Adrenal gland (tissue), 12 donors: ENCODE results near the gene WIZ. TPM values are rescaled to one million over a fixed set of nuclear protein-coding genes. Genes with fewer than 3 reads are reported as not detected.

Experiments
- DNase-seq, 7 donors: peaks; one replicate each; pipeline ENCODE4 v3.0.0-alpha.2; 2019 to 2020
- H3K27ac ChIP-seq, 5 donors: fragments of 200-600 bp; sonication (generic) in 4 of 5; 1 replicate in 3 of 5; 2 replicates in 2 of 5; pipeline versions ENCODE4 v1.5.1 to v1.8.0; 2016 to 2020; ENCODE audit warnings: mild to moderate bottlenecking in 1 of 5
- H3K27me3 ChIP-seq: fragments of 200-600 bp; 2 replicates; pipeline ENCODE4 v1.8.0; 2021
- H3K36me3 ChIP-seq, 2 donors: fragments of 200-600 bp; replicated peaks in 1 of 2; 1 replicate in 1 of 2; 2 replicates in 1 of 2; pipeline versions ENCODE4 v1.5.1 to v1.8.0; 2018 to 2022
- H3K4me1 ChIP-seq, 2 donors: fragments of 200-600 bp; replicated peaks in 1 of 2; 1 replicate in 1 of 2; 2 replicates in 1 of 2; pipeline versions ENCODE4 v1.5.1 to v1.8.0; 2018 to 2021
- H3K4me3 ChIP-seq, 4 donors: fragments of 200-600 bp; sonication (generic) in 3 of 4; one replicate each; pipeline ENCODE4 v1.5.1; 2016 to 2018
- H3K9me3 ChIP-seq, 3 donors: fragments of 200-600 bp; sonication (generic) in 1 of 3; replicated peaks in 1 of 3; 1 replicate in 2 of 3; 2 replicates in 1 of 3; pipeline versions ENCODE4 v1.5.1 to v1.8.0; 2016 to 2021
- POLR2A ChIP-seq, 2 donors: fragments of 450-650 bp; IDR thresholded peaks; one replicate each; pipeline ENCODE4 v1.6.1; 2017; ENCODE audit warnings: antibody characterized with exemption in 2 of 2, mild to moderate bottlenecking in 2 of 2, moderate library complexity in 1 of 2
- WGBS, 4 donors: extraction: QIAGEN DNeasy Blood & Tissue Kit in 2 of 4; methylation state at CpG; one replicate each; pipeline versions ENCODE4 v1.1.5 to v1.1.7; 2013 to 2017; 5-methylcytosine and 5-hydroxymethylcytosine counted together
- intact Hi-C, 2 donors: fragments of 100-400 bp; cut with DNase I; formaldehyde crosslinking; loops; one replicate each; pipeline versions ENCODE4 v1.14.1 to v1.15.0; 2022 to 2023
- polyA plus RNA-seq, 3 donors: library from polyadenylated mRNA; stranded (reverse); fragments of 200-250 nt in 2 of 3; fragments of 350-450 nt in 1 of 3; fragmentation: Illumina TruSeq in 1 of 3; extraction: RNeasy Lipid Tissue Mini Kit (QIAGEN cat#74804) in 1 of 3; gene quantifications; one replicate each; pipeline ENCODE4 v1.2.3, GENCODE V29; 2013 to 2014
- total RNA-seq, 9 donors: library from RNA; depleted of rRNA in 4 of 9; stranded (reverse); fragments of >200 nt in 4 of 9; fragments of 120-200 nt in 1 of 9; fragmentation: NEBNext Ultra II Directional in 1 of 9; extraction: Animal tissue kit (Norgen Biotek cat#: 25700) in 1 of 9; gene quantifications; one replicate each; pipeline versions ENCODE4 v1.1.0 to v1.2.4, GENCODE V29; 2013 to 2023
- TF ChIP-seq, protein P1 (sequence below), 6 experiments: fragments of 450-650 bp in 4 of 6; fragments of 200-600 bp in 2 of 6; sonication (generic) in 1 of 6; IDR thresholded peaks; 1 replicate in 5 of 6; 2 replicates in 1 of 6; pipeline versions ENCODE4 v1.5.1 to v1.8.0; 2016 to 2021; ENCODE audit warnings: antibody characterized with exemption in 6 of 6, mild to moderate bottlenecking in 2 of 6, moderate library complexity in 1 of 6
- donor health status: healthy with polysubstance abuse.
- donor health status: Bipolar disorder and iron deficiency.
- donor health status: DM: yes; HTN: yes; CAD: no.
- donor health status: DM: no; HTN: no; CAD: no.
- donor health status: DM: no; HTN: no; CAD: no.
- donor health status: DM: yes; HTN: yes; CAD: no.

Gene WIZ
- total and polyA plus RNA-seq, 12 donors: 5.7 to 49.2 (median 30.6) TPM

- Histone ChIP-seq H3K4me3 (no peak overlapping the region), H3K4me1 (peaks cover 5 to 7% of the 10 kb centered on the region in 2 donors)
- intact Hi-C loops: no loop called here
Observed at GRCh38 chr19:15444505-15445226, 5.1 kb downstream of the WIZ start.

GRCh38 chr19:15443838-15444237 lies 5.9 kb downstream of the WIZ start:
- DNase-seq: peak in 5 of 7 donors; percentile 26 to 77 (median 61)
- Histone ChIP-seq H3K27ac (no peak overlapping the region), H3K4me1 (peaks cover 0 to 2% of the 10 kb centered on the region in 2 donors), H3K27me3 (no peaks in the 10 kb centered on the region), H3K9me3 (no peaks in the 10 kb centered on the region), H3K4me3 (no peak overlapping the region), H3K36me3 (no peaks in the 10 kb centered on the region)
- 51 to 66% (median 58%) methylated on average over 10 of the region's 10 CpGs for WGBS, 4 donors
- intact Hi-C loops: no loop called here
- no peak for TF ChIP-seq POLR2A (IDR thresholded peaks at IDR 0.05)
- TF ChIP-seq, protein P1, sequence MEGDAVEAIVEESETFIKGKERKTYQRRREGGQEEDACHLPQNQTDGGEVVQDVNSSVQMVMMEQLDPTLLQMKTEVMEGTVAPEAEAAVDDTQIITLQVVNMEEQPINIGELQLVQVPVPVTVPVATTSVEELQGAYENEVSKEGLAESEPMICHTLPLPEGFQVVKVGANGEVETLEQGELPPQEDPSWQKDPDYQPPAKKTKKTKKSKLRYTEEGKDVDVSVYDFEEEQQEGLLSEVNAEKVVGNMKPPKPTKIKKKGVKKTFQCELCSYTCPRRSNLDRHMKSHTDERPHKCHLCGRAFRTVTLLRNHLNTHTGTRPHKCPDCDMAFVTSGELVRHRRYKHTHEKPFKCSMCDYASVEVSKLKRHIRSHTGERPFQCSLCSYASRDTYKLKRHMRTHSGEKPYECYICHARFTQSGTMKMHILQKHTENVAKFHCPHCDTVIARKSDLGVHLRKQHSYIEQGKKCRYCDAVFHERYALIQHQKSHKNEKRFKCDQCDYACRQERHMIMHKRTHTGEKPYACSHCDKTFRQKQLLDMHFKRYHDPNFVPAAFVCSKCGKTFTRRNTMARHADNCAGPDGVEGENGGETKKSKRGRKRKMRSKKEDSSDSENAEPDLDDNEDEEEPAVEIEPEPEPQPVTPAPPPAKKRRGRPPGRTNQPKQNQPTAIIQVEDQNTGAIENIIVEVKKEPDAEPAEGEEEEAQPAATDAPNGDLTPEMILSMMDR (IDR thresholded peaks at IDR 0.05): no peak

More at GRCh38 chr19:15444505-15445226, 5.1 kb downstream of the WIZ start:
- Histone ChIP-seq H3K27me3 (no peaks in the 10 kb centered on the region), H3K9me3 (no peaks in the 10 kb centered on the region), H3K27ac (no peak overlapping the region), H3K36me3 (no peaks in the 10 kb centered on the region)
- 88 to 93% (median 90%) methylated on average over 9 to 15 of the region's 15 CpGs for WGBS, 4 donors
- DNase-seq: peak in 1 of 7 donors; percentile 12
- TF ChIP-seq, protein P1 (IDR thresholded peaks at IDR 0.05): no peak
- TF ChIP-seq POLR2A (IDR thresholded peaks at IDR 0.05): no peak

DNA sequence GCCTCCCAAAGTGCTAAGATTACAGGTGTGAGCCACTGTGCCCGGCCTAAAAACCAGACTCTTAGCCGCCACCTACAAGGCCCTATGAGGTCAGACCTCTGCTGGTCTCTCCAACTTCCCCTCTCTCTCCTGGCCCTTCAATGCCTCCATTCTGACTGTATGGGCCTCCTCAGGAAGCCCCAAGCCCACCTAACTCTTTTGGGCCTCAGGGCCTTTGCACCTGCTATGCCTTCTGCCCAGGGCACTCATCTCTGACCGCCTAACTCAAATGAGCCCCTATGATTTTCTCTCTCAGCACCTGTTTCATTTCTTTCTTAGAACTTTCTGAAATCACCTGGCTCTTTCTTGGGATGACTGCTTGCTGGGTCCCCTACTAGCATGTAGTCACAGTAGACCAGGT lies 6.4 kb downstream of the WIZ start:
- 96 to 100% (median 98%) methylated on average over 3 of the region's 3 CpGs for WGBS, 4 donors
- no peak for DNase-seq
- no peaks in the 10 kb centered on the region for H3K9me3 ChIP-seq
- H3K4me3 ChIP-seq: no peak overlapping the region
- intact Hi-C loops: no loop called here
- H3K27ac ChIP-seq: no peak overlapping the region
- no peaks in the 10 kb centered on the region for H3K4me1 ChIP-seq
- no peak for TF ChIP-seq POLR2A (IDR thresholded peaks at IDR 0.05)
- TF ChIP-seq, protein P1 (IDR thresholded peaks at IDR 0.05): no peak
- H3K27me3 ChIP-seq: no peaks in the 10 kb centered on the region
- no peaks in the 10 kb centered on the region for H3K36me3 ChIP-seq

- H3K4me1 ChIP-seq: no peaks in the 10 kb centered on the region
- DNase-seq: peak in 1 of 7 donors; percentile 14
Observed at GRCh38 chr19:15442142-15442920, 7.4 kb downstream of the WIZ start.

More at GRCh38 chr19:15442142-15442920, 7.4 kb downstream of the WIZ start:
- Histone ChIP-seq H3K9me3 (no peaks in the 10 kb centered on the region), H3K4me3 (no peak overlapping the region), H3K27ac (no peak overlapping the region), H3K36me3 (no peaks in the 10 kb centered on the region), H3K27me3 (no peaks in the 10 kb centered on the region)
- WGBS, 4 donors: 76 to 89% (median 80%) methylated on average over 5 to 13 of the region's 13 CpGs
- TF ChIP-seq, protein P1 (IDR thresholded peaks at IDR 0.05): no peak
- no peak for TF ChIP-seq POLR2A (IDR thresholded peaks at IDR 0.05)
- intact Hi-C loops: no loop called here
